HTR-8/SVneo (cell line): ENCODE data around the gene SETD6.

Source experiments
- DNase-seq: peaks from one replicate; pipeline ENCODE4 v3.0.0; 2011; ENCODE audit warnings: low spot score, mixed read lengths; ENCODE audit not compliant: insufficient read length
- FAIRE-seq: peaks from 2 replicates; lab custom pipeline; 2011; peaks lifted over from hg19 to GRCh38; lab: Jason Lieb, UNC

The SETD6 gene

DNA sequence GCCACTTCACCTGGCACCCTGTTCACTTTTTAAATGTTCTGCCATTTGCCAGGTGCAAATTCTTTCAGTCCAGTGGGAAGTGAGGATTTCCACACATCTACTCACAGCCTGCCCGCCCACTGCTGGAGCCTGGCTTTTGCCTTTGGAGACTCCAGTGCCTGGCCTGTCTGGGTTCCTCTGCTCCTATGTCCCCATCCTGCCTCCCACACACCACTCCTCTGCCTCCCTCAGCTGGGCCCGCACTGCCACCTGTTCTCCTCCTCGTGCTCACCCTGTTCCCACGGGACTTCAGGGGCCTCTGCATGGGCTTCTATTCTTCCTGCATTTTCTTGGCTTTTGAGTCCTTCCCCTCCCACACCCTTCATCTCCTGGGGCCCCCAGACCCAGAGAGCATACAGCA is 23.3 kb upstream of the SETD6 start:
- FAIRE-seq (peak; percentile 40), DNase-seq (no peak)

DNA sequence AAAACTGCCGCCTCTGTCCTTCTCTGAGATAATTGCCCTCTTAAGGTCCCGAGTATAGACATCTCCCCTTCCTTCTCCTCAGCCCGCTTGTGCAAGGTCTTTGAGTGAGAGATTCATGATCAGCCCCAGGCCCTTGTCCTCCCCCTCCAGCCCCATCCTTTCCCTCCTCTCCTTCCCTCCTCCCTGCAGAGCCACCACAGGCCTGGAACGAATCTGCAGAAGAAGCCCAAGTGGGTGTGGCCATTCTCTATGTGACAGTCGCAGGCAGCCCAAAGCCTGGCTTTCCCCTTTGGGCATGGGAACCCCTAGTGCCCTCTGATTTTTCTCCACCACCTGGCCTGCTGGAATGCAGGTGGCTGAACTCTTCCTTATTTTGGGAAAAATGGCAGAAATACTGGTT is 22.6 kb upstream of the SETD6 start:
- FAIRE-seq (no peak), DNase-seq (no peak)

DNA sequence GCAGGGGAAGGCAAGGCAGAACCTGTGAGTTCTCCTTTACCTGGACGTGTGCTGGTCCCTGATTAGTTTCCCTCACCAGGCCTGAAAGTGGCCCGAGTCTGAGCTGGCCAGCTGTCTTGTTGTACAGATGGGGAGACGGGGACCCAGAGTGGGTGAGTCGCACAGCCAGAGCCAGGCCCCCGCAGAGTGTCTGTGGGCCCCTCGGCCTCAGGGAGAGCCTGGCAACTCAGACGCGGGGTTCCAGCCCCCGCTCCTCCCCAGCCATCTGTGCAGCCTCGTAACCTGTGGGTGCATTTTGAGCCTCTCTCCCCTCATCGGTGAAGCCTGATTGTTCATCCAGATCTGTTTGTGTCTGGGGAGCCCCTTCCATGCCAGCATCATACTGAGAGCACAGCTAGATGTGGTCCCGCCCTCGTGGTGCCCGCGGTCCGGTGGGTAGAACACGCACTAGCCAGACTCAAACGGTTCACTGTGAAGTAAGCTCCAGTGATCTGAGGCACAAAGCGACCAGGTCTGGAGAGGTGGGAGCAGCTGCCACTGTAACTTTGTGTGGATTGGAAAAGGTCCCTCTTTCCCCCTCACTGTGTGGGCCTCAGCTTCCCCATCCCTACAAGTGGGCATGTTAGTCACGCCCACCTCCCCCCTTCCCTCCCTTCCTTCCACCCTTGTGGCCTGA is 21.4 kb upstream of the SETD6 start:
- DNase-seq (no peak), FAIRE-seq (peak; percentile 54)

DNA sequence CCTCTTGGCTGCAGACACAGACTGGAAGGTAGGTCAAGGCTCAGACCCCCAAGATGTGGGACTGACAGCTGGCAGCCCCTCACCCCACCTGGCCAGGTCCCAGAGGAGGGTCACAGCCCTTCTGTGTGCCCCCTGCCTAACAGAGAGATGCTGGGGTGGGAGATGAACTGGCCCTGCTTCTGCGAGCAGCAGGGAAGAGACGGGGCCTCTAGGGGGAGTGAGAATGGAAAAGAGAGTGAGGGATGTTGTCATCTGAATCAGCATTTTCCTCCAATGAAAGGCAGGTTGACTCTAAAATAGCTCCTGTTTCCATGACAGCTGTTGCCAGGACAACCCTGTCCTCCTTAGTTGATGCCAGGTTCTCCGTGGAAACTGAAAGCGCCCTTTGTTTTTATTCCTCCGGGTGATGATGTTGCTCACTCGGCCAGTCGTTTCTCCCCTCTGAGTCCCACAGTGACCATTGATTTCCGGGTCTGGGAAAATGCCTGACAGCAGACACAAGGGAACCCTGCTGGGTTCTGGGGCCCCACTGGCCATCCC is 20.3 kb upstream of the SETD6 start:
- FAIRE-seq = peak; percentile 92
- DNase-seq = peak; percentile 66

DNA sequence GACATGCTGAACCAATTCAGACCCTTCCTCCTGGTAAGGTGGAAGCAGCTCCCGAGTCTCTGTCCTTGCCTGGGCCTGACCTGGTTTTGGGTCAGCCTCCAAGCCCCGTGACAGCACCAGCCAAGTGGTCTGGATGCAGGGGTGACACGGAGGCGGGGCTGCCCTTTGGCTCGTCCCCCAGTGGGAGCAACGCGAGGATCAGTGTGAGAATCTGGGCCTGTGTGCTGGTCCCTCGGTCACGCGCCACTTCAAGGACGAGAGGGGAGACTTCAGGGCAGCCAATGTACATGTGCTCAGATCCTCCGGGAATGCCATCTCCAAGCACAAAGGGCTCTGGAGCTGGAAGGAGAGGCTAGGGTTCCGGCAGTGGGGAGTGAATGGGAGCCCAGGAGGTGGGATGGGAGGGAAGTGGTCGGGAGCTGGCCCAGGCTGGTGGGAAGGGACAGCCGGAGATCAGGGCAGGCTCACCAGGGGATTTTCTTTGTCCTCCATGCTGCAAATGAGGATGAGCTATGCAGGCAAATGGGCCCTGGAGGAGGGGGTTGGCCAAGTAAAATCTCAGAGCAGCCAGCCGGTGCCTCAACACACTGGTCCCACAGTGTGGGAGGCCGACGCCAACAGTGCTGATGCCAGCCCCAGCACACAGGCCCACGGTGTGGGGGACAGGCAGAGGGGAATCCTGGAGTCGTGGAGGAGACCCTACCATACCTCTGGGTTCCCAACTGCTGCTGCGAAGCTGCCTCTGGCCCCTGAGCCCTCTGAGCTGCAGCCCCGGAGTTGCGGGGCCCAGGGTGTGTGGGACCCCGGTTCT is 19.6 kb upstream of the SETD6 start:
- FAIRE-seq (peak; percentile 9), DNase-seq (no peak)

DNA sequence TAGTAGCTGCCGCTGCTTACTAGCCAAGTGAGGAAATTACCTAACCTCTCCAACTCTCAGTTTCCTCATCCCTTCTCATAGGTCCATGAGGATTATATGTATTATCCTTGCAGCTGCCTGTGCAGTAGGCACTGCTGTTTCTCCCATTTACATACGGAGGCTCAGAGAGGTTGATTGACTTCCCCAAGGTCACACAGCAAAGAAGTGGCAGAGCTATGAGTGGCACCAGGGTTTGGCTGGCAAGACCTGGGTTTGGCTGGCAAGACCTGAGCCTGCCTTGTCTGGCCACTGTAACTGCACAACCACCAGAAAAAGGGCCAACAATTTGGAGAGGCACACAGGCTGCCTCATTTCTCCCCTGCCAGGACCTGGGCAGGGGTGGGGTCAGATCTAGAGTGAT is 17.8 kb upstream of the SETD6 start:
- no peak for DNase-seq
- no peak for FAIRE-seq

DNA sequence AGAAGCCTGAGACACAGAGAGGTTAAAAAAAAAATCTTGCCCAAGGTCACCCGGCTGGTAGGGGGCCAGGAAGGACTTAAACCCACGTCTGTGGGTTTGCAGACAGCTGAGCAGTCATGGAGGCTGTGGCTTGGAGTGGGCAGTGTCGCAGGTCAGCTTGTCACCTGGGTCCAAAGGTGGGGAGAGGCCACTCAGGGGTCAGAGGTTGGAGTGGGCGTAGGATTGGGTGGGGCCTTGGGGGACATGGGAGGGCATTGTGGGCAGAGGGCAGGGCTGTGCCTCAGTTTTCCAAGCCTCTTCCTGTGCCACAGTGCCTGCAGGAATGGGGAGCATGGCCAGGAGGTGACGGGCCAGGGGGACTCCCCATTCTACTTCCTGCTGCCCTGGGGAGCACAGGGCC is 17.4 kb upstream of the SETD6 start:
- DNase-seq (no peak), FAIRE-seq (peak; percentile 44)

DNA sequence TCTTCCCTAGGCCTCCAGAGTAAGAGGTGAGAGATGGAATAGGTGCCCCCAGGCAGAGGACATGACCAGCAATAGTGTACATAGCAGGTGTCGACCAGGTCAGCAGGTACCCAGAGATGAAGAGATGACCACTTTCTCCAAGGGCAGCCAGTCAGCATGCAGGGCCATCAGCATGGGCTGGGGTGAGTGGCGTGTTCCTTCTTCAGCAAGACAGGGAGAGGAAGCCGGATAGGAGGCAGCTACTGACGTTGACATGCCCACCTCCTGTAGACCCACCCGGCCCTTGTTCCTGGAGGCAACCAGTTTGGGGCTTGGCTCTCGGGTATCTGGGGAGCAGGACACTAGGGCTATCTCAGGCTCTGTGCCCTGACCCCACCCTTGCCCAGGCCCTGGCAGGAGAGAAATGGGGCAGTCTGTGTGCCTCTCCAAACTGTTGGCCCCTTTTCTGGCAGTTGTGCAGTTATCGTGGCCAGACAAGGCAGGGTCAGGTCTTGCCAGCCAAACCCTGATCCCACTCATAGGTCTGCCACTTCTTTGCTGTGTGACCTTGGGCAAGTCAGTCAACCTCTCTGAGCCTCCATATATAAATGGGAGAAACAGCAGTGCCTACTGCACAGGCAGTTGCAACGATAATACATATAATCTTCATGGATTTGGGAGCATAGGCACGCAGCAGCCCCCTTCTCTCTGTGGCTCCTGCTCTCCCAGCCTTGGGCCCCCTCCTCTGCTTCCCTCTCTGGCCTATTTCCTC is 16.8 kb upstream of the SETD6 start:
- no peak for DNase-seq
- peak; percentile 40 for FAIRE-seq

DNA sequence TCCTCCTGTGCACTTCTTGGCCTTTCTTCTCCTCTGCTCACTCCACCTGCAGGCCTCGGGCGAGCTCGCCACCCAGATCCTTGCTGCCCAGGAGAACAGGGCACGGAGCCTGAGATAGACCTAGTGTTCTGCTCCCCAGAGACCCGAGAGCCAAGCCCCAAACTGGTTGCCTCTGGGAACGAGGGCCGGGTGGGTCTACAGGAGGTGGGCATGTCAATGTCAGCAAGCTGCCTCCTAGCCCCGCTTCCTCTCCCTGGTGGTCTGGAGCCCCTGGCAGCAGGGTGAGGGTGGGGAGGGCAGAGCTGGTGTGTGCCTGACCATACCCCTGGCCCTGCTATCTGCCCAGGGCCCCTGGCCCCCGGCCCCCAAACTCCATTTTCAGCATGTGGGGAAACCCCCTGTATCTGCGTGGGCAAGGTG is 16.2 kb upstream of the SETD6 start:
- peak; percentile 9 for FAIRE-seq

DNA sequence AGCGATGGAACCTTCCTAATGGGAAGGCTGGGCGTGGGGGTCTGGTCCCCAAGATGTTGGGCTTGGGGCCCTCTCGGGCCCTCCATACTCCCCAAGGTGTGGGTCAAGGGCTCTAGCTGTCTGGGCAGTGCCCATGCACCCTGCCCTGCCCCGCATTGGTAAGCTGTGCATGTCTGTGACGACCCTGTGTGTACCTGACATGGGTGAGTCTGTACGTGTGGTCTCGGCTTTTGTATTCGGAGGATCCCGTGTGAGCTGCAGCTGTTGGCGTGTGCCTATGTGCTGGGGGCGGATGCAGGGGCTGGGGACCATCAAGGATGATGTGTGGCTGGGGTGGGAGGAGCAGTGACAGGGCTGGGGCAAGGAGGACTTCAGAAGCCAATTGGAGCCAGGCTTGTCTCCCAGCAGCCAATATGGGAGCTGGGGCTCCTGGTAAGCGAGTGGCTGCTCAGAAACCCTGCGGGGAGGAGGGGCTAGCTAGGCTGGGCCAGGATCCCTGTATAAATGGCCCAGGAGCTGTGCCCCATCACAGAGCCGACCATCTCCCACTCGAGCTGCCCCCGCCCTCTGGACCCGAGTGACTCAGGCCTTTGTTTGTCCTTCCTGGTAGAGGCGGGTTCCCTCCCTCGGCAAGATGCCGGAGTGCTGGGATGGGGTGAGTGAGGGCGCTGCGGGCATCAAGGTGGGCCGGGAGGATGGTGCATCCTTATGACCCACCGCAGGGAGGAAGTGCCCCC is 15.5 kb upstream of the SETD6 start, which contains the start of gene NDRG4:
TSS of gene NDRG4 (plus strand) at position 529 of the 737 bp plus-strand sequence. CDS start at position 635, 106 bp downstream.
- FAIRE-seq (peak; percentile 94), DNase-seq (peak; percentile 83)

More for the DNA sequence above, 16.2 kb upstream of the SETD6 start:
- no peak for DNase-seq

DNA sequence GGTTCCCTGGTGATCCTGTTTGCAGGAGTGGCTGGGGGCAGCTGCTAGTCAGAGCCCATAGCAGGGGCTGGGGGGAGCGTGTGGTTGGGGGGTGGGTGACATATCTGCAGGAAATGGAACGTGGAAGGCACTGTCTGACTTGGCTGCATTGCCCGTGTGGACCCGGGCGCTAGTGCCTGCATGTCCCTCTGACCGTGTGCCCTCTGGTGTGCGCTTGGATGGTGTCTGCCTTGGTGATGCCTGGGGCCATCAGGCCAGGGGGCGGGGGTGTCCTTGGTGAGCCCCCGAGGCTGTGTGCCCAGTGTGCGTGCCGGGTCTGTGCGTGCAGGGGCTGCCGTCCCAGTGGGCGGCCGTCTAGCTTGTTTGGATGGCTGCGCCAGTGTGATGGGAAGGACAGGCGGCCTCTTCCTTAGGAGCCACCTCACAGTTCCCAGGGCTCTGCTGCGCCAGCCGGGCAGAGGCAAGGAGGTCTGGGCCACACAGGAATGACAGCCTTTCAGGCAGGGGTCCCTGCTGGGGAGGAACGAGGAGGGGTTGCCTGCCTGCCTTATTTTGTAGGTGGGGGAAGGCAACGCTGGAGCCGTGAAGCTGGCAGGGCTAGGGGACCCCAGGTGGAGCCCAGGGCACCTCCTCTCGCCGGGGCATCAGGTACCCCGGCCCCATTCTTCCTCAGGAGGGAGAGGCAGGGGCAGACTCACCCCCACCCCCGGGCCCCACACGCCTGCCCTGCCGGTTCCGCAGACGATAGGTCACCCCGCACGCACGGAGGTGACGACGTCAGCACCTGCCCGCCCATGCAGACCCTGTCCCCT is 14.7 kb upstream of the SETD6 start:
- DNase-seq (no peak), FAIRE-seq (peak; percentile 91)

DNA sequence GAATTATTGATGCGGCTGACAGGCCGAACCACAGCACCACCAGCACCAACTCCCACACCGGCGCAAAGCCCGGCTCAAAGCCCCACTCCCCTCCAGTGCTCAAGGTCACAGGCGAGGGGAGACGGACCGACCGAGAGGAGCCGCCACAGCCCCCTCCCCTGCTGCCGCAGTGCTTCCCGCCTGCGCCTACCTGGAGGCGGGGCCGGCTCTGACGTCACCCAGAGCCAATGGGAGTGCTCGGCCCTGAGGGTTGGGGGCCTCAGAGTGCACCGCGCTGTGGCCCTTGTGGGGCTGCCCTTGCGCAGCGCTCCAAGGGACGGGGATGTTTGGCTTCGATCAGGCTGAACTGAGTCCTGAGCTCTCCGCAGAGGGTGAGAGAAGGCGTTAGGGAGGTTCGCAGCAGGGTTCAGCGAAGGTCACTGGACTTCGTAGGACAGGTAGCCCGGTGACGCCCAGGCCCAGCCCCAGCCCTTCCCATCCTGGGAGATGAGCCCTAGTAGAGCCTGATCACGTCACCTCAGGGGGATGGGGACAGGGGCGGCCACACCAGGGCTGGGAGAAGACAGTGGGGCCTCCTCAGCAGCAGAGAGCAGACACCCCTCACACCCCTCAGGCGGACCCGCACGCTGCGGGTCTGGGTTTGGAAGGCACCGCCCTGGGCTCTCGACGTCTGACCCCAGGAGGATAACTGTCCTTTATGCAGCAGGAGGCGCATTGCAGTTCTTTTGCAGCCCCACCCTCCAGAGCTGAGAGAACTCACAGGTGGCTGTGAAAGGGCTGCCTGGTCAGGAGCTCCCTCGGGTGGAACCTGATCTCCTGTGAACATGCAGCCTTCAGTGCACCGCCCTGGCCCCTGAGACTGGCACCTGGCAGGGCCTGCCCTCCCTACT is 13.8 kb upstream of the SETD6 start:
- DNase-seq = no peak
- no peak for FAIRE-seq

DNA sequence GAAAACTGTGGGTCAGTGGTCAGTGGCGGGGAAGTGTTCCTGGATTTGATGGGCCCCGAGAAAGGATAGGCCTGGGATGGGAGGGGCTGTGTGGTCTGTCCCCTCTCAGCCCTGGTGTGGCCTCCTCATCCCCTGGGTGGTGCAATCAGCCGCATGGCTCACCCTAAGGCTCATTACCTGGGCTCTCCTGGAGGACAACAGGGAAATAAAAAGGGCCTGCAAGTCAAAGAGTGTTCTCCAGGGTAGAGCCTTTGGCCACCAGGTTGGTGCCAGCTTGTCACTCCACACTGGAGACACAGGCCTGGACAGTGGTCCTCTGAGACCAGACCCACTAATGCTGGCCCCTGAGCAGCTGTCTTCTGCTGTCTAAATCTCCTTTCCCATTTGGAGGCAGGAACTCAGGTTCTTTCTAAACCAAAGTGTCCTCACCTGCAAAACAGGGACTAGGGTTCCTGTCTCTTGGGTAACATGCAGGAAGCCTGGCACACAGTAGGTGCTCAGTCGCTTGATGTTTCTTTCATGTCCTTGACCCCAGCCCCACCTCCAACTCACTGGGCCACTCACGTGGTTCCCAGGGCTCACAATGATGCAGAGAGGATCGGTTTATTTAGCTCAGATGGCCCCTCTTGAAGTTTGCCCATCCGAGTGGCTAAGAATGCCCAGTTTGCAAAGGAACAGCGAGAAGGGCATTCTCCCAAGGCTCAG is 12.9 kb upstream of the SETD6 start:
- DNase-seq (no peak), FAIRE-seq (no peak)

DNA sequence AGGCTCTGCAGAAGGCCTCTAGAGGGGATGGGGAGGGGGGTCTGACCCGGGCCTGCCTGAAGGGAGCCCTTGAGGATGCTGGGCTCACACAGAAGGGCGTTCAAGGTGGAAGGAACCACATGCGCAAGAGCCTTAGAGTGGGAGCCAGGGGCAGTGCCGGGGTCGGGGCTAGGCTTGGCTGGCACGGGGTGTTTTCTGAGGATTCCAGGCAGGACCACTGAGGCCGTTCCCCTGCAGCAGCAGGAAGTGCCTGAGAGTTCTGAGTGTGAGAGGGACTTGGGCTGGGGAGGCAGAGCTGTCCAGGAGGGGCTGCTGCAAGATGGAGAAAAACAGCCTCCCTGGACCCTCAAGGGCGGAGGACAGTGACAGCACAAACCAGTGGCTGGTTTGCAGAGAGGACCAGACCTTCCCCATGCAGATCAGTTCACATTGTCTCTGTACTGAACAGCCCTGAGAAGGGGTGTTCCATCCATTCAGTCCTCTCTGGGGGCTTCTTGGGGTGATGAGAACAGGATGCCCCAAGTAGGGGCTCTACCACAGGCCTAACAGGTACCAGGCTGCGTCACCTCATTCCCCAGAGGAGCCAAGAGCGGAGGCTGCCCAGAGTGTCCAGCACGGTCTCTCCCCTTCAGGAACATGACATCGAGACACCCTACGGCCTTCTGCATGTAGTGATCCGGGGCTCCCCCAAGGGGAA is 12.0 kb upstream of the SETD6 start:
- DNase-seq (no peak), FAIRE-seq (no peak)

DNA sequence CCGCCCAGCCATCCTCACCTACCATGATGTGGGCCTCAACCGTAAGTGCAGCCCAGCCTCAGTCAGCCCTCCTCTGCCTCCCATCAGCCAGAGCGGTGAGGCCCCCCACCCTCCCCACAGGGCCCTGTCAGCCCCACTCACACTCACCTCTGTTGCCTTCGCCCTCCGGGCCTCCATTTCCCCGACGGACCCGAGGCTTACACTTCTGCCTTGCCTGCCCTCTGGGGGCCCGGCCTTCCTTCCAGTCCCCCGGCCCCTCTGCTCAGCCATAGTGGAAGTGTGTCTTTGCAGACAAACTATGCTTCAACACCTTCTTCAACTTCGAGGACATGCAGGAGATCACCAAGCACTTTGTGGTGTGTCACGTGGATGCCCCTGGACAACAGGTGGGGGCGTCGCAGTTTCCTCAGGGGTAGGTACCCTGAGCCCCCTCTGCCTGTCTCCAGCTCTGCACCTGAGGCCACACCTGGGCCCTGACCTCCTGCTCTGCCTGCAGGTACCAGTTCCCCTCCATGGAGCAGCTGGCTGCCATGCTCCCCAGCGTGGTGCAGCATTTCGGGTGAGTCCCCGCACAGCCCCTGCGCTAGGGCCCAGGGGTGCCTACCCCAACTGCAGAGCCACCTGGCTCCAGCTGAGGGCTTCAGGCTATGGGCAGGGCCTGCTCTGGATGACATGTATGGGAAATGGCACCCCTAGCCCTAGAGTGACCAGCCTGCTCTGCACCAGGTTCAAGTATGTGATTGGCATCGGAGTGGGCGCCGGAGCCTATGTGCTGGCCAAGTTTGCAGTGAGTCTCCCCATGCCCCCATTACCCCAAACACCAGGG is 11.2 kb upstream of the SETD6 start:
- FAIRE-seq (peak; percentile 63), DNase-seq (no peak)
